Measurements from ENCODE around the gene SYCE3. TPM values are rescaled to one million over a fixed set of nuclear protein-coding genes. Genes with fewer than 3 reads are reported as not detected.

The SYCE3 gene
- total RNA-seq, 2 experiments from 2014 or later = 3.8 TPM

- POLR2A ChIA-PET = no interaction called here
- CTCF ChIA-PET = no interaction called here
- ATAC-seq = no peak
- no peak for DNase-seq
- no peaks in the 10 kb centered on the region for H3K27me3 Mint-ChIP-seq
- H3K36me3 Mint-ChIP-seq (ENCODE audit: low read depth) = peaks cover 16% of the 10 kb centered on the region
- intact Hi-C loops (cut with DNase I, micrococcal nuclease) = loop anchor here in 1 of 2 experiments (10.0 kb wide), 2 partner anchors 50 to 260 kb away; partner anchors contain the start of gene TUBGCP6
- no peak overlapping the region for H3K27ac Mint-ChIP-seq
- no peak overlapping the region for H3K4me3 Mint-ChIP-seq
- no peaks in the 10 kb centered on the region for H3K9me3 Mint-ChIP-seq (ENCODE audit: low read depth)
- H3K4me1 Mint-ChIP-seq = peaks cover 9% of the 10 kb centered on the region
Observed at GRCh38 chr22:50504369-50505211, 58.1 kb downstream of the SYCE3 start.

- H3K27ac Mint-ChIP-seq = no peak overlapping the region
- DNase-seq (peak; percentile 55), ATAC-seq (no peak)
- no peaks in the 10 kb centered on the region for H3K27me3 Mint-ChIP-seq
- peaks cover 8% of the 10 kb centered on the region for H3K36me3 Mint-ChIP-seq (ENCODE audit: low read depth)
- POLR2A ChIA-PET = no interaction called here
- H3K4me3 Mint-ChIP-seq = no peak overlapping the region
- CTCF ChIA-PET = interaction anchor here (0.7 kb wide), 1 partner anchor 332 kb away, joined by 3 read pairs; no protein-coding TSS in a partner anchor
- H3K4me1 Mint-ChIP-seq = peaks cover 2% of the 10 kb centered on the region
- H3K9me3 Mint-ChIP-seq (ENCODE audit: low read depth) = no peaks in the 10 kb centered on the region
- intact Hi-C loops (cut with DNase I, micrococcal nuclease) = loop anchor here in 1 of 2 experiments (10.0 kb wide), 2 partner anchors 49 to 259 kb away; partner anchors contain the start of gene TUBGCP6
Observed at GRCh38 chr22:50503475-50504145, 59.1 kb downstream of the SYCE3 start.

- Mint-ChIP-seq H3K4me1 (peaks cover 7% of the 10 kb centered on the region), H3K36me3 (ENCODE audit: low read depth) (peaks cover 6% of the 10 kb centered on the region), H3K9me3 (ENCODE audit: low read depth) (no peaks in the 10 kb centered on the region), H3K27me3 (no peaks in the 10 kb centered on the region), H3K4me3 (no peak overlapping the region), H3K27ac (no peak overlapping the region)
- ATAC-seq (no peak), DNase-seq (no peak)
- intact Hi-C loops (cut with DNase I, micrococcal nuclease) = loop anchor here in 1 of 2 experiments (10.0 kb wide), 2 partner anchors 48 to 258 kb away; partner anchors contain the start of gene TUBGCP6
- POLR2A ChIA-PET = interaction anchor here (0.8 kb wide), 1 partner anchor 134 kb away, joined by 4 read pairs; no protein-coding TSS in a partner anchor
- CTCF ChIA-PET = interaction anchor here (0.7 to 1.4 kb wide), 2 partner anchors 23 to 331 kb away, joined by 3 to 4 read pairs; no protein-coding TSS in a partner anchor
Observed at GRCh38 chr22:50502628-50503474, 59.9 kb downstream of the SYCE3 start.

GRCh38 chr22:50502096-50502495 lies 60.6 kb downstream of the SYCE3 start:
- DNase-seq (no peak), ATAC-seq (no peak)
- Mint-ChIP-seq H3K4me3 (no peak overlapping the region), H3K27ac (no peak overlapping the region), H3K36me3 (ENCODE audit: low read depth) (peaks cover 4% of the 10 kb centered on the region), H3K4me1 (peaks cover 7% of the 10 kb centered on the region), H3K9me3 (ENCODE audit: low read depth) (no peaks in the 10 kb centered on the region), H3K27me3 (no peaks in the 10 kb centered on the region)
- intact Hi-C loops (cut with DNase I, micrococcal nuclease) = loop anchor here in 1 of 2 experiments (10.0 kb wide), 2 partner anchors 47 to 257 kb away; partner anchors contain the start of gene TUBGCP6
- POLR2A ChIA-PET = interaction anchor here (0.8 kb wide), 1 partner anchor 135 kb away, joined by 4 read pairs; no protein-coding TSS in a partner anchor
- CTCF ChIA-PET = interaction anchor here (1.3 to 1.4 kb wide), 2 partner anchors 14 to 22 kb away, joined by 4 read pairs; no protein-coding TSS in a partner anchor

Other genes starting within 250 kb of the SYCE3 start
- 1 to 10 TPM; 2.8 TPM for gene DENND6B, start 235.9 kb downstream of the SYCE3 start, total RNA-seq
- gene PPP6R2, start 219.6 kb downstream of the SYCE3 start, total RNA-seq = 10 to 100 TPM; 37.3 to 39.5 TPM
- 10 to 100 TPM; 97.6 TPM for gene SBF1, start 87.9 kb downstream of the SYCE3 start, total RNA-seq
- 1 to 10 TPM; 7.5 to 7.9 TPM for gene ADM2, start 81.4 kb downstream of the SYCE3 start, total RNA-seq
- under 1 TPM; 0.32 to 0.44 TPM for gene MIOX, start 76.1 kb downstream of the SYCE3 start, total RNA-seq
- gene LMF2, start 55.2 kb downstream of the SYCE3 start, total RNA-seq = 10 to 100 TPM; 46.8 to 49.4 TPM
- gene NCAPH2, start 54.7 kb downstream of the SYCE3 start, total RNA-seq = 100 to 1,000 TPM; 115 to 123 TPM
- gene SCO2, start 37.3 kb downstream of the SYCE3 start, total RNA-seq = 1 to 10 TPM; 2.4 to 5.6 TPM
- 10 to 100 TPM; 26.9 to 44.3 TPM for gene TYMP, start 32.9 kb downstream of the SYCE3 start, total RNA-seq
- gene KLHDC7B, start 17.0 kb downstream of the SYCE3 start, total RNA-seq = 1 to 10 TPM; 5.7 to 6.4 TPM
- gene CPT1B, start 15.5 kb upstream of the SYCE3 start, total RNA-seq = 10 to 100 TPM; 42.5 to 51.4 TPM
- gene CHKB, start 19.9 kb upstream of the SYCE3 start, total RNA-seq = 10 to 100 TPM; 68.2 to 79.7 TPM
- under 1 TPM; 0.14 TPM for gene MAPK8IP2, start 37.9 kb upstream of the SYCE3 start, total RNA-seq
- gene ARSA, start 65.2 kb upstream of the SYCE3 start, total RNA-seq = 10 to 100 TPM; 14.9 to 15.4 TPM
- under 1 TPM; 0.14 to 0.16 TPM for gene SHANK3, start 109.9 kb upstream of the SYCE3 start, total RNA-seq
- not detected for gene ACR, start 175.3 kb upstream of the SYCE3 start, total RNA-seq
- 10 to 100 TPM; 22.4 to 27.6 TPM for gene RABL2B, start 220.7 kb upstream of the SYCE3 start, total RNA-seq

Data from activated CD4-positive, alpha-beta T cell treated with anti-CD3 and anti-CD28 coated beads for 36 hours (primary cell).